Measurements from ENCODE around the gene FEZ2. TPM values are rescaled to one million over a fixed set of nuclear protein-coding genes. Genes with fewer than 3 reads are reported as not detected.

FEZ2 gene
- total RNA-seq, 1 donor from 2014 or later: 60.4 TPM

DNA sequence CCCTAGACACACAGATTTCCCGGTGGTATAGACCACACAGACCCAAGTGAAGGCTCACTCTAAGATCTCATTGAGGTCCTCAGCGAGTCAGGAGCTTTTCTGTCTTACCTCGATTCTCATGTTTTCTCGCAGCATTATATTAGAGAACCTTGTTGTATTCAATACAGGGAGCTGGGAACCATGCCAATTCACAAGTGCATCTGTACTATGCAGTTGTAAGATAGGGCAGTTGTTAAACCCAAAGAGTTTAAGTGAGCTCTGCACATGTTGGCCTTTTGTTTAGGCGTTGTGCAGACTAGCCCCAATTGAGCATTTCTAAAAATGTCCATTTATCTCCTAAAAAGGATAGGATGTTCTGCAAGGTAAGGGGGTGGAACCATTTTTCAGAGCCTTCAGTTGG lies 59.6 kb downstream of the FEZ2 start:
- no peak overlapping the region for H3K4me3 ChIP-seq (ENCODE audit: low read depth, low read length)
- no peak for DNase-seq (ENCODE audit: low read depth)
- TF ChIP-seq, protein P1, sequence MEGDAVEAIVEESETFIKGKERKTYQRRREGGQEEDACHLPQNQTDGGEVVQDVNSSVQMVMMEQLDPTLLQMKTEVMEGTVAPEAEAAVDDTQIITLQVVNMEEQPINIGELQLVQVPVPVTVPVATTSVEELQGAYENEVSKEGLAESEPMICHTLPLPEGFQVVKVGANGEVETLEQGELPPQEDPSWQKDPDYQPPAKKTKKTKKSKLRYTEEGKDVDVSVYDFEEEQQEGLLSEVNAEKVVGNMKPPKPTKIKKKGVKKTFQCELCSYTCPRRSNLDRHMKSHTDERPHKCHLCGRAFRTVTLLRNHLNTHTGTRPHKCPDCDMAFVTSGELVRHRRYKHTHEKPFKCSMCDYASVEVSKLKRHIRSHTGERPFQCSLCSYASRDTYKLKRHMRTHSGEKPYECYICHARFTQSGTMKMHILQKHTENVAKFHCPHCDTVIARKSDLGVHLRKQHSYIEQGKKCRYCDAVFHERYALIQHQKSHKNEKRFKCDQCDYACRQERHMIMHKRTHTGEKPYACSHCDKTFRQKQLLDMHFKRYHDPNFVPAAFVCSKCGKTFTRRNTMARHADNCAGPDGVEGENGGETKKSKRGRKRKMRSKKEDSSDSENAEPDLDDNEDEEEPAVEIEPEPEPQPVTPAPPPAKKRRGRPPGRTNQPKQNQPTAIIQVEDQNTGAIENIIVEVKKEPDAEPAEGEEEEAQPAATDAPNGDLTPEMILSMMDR (conservative IDR thresholded peaks at IDR 0.05; ENCODE audit: low read depth, low read length): no peak

- no peak for DNase-seq (ENCODE audit: low read depth)
- TF ChIP-seq, protein P1 (conservative IDR thresholded peaks at IDR 0.05; ENCODE audit: low read depth, low read length): no peak
- H3K4me3 ChIP-seq (ENCODE audit: low read depth, low read length): no peak overlapping the region
Observed at GRCh38 chr2:36536776-36537175, 61.2 kb downstream of the FEZ2 start.

DNA sequence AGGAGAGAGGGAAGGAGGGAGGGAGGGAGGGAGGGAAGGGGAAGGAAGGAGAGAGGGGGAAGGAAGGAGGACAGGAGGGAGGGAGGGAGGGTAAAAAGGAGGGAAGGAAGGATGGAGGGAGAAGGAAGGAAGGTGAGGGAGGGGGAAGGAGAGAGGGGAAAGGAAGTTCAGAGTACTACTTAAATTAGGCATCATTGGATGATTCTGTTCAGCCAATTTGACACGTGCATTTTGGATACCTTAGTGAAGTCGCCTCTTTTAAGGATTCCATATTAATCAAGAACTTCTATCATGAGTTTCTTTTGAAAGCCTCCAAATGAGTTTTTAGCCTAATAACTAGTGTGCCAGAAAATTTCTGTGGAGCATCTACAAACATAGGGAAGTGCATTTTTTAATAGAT lies 62.9 kb downstream of the FEZ2 start:
- TF ChIP-seq, protein P1 (conservative IDR thresholded peaks at IDR 0.05; ENCODE audit: low read depth, low read length): no peak
- H3K4me3 ChIP-seq (ENCODE audit: low read depth, low read length): no peak overlapping the region
- no peak for DNase-seq (ENCODE audit: low read depth)

GRCh38 chr2:36534275-36534799 lies 63.6 kb downstream of the FEZ2 start:
- TF ChIP-seq, protein P1 (conservative IDR thresholded peaks at IDR 0.05; ENCODE audit: low read depth, low read length): no peak
- H3K4me3 ChIP-seq (ENCODE audit: low read depth, low read length): no peak overlapping the region
- DNase-seq (ENCODE audit: low read depth): no peak

- no peak for DNase-seq (ENCODE audit: low read depth)
- TF ChIP-seq, protein P1 (conservative IDR thresholded peaks at IDR 0.05; ENCODE audit: low read depth, low read length): no peak
- H3K4me3 ChIP-seq (ENCODE audit: low read depth, low read length): no peak overlapping the region
Observed at GRCh38 chr2:36530983-36531354, 67.0 kb downstream of the FEZ2 start.

DNA sequence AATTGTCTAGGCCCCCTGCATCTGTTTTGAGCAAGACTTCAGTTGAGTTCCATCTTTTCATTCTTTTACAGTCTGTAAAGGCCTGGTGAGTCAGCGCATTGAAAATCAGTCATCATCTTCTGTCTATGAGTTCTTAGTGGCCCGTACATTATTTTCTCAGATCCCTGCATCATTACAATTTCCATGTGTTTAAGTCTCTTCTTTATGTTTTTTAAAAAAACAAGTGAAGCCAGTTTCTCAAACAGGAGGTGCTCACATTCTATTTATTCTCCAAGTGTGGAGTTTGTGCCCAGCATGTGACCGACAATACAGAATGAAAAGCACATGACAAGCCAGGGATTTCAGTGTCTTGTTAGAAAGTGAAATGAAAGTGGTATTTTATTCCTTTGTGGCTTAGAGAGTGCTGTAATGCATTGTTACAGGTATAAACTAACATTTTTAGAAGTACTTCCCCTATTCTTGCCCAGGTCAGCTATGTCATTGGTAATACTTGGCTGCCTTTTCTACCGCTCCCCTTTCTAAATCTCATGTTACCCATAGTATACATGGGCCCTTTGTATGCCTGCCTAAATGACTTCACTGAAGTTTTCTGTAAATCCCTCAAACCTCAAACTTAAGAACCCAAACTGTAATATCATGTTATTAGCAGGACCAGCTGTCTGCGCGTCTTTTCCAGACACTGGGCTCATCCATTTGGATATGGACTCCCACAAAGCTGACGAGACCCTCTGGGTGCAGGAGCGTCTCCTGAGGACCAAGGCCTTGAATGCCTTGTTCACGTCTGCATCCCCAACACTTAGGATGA lies 67.6 kb downstream of the FEZ2 start:
- H3K4me3 ChIP-seq (ENCODE audit: low read depth, low read length): no peak overlapping the region
- DNase-seq (ENCODE audit: low read depth): no peak
- TF ChIP-seq, protein P1 (conservative IDR thresholded peaks at IDR 0.05; ENCODE audit: low read depth, low read length): no peak

Measured in epithelial cell of proximal tubule (primary cell).